Measurements from ENCODE around the gene EIF4H. TPM values are rescaled to one million over a fixed set of nuclear protein-coding genes. Genes with fewer than 3 reads are reported as not detected.

EIF4H gene
- total and polyA plus RNA-seq, 2 of the 8 experiments (the other 6 are each of a cell fraction or from before 2014, with no cell fraction given) = 323 to 382 TPM

DNA sequence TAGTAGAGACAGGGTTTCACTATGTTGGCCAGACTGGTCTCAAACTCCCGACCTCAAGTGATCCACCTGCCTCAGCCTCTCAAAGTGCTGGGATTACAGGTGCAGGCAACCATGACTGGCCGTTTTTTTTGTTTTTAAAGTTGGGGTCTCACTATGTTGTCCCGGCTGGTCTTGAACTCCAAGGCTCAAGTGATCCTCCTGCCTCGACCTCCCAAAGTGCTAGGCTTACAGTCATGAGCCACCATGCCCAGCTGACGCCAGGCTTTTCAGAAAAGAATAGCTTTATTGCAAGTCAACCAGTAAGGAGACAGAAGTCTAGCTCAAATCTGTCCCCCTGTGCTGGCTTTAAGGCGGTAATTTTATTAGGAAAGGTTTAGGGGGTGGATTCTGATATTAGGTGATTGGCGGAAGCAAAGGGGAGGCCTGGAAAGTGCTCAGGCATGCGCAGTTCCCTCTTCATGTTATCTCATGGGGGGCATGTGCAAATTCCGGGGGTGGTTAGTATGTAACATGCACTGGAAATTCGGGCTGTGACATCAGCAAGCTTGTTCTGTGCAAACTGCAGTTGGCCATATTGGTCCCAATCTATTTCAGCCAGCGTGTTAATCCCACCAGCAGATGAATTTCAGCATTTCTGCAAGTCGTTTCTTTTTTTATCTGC lies 47.8 kb upstream of the EIF4H start (continued):
- TF ChIP-seq, protein P1, sequence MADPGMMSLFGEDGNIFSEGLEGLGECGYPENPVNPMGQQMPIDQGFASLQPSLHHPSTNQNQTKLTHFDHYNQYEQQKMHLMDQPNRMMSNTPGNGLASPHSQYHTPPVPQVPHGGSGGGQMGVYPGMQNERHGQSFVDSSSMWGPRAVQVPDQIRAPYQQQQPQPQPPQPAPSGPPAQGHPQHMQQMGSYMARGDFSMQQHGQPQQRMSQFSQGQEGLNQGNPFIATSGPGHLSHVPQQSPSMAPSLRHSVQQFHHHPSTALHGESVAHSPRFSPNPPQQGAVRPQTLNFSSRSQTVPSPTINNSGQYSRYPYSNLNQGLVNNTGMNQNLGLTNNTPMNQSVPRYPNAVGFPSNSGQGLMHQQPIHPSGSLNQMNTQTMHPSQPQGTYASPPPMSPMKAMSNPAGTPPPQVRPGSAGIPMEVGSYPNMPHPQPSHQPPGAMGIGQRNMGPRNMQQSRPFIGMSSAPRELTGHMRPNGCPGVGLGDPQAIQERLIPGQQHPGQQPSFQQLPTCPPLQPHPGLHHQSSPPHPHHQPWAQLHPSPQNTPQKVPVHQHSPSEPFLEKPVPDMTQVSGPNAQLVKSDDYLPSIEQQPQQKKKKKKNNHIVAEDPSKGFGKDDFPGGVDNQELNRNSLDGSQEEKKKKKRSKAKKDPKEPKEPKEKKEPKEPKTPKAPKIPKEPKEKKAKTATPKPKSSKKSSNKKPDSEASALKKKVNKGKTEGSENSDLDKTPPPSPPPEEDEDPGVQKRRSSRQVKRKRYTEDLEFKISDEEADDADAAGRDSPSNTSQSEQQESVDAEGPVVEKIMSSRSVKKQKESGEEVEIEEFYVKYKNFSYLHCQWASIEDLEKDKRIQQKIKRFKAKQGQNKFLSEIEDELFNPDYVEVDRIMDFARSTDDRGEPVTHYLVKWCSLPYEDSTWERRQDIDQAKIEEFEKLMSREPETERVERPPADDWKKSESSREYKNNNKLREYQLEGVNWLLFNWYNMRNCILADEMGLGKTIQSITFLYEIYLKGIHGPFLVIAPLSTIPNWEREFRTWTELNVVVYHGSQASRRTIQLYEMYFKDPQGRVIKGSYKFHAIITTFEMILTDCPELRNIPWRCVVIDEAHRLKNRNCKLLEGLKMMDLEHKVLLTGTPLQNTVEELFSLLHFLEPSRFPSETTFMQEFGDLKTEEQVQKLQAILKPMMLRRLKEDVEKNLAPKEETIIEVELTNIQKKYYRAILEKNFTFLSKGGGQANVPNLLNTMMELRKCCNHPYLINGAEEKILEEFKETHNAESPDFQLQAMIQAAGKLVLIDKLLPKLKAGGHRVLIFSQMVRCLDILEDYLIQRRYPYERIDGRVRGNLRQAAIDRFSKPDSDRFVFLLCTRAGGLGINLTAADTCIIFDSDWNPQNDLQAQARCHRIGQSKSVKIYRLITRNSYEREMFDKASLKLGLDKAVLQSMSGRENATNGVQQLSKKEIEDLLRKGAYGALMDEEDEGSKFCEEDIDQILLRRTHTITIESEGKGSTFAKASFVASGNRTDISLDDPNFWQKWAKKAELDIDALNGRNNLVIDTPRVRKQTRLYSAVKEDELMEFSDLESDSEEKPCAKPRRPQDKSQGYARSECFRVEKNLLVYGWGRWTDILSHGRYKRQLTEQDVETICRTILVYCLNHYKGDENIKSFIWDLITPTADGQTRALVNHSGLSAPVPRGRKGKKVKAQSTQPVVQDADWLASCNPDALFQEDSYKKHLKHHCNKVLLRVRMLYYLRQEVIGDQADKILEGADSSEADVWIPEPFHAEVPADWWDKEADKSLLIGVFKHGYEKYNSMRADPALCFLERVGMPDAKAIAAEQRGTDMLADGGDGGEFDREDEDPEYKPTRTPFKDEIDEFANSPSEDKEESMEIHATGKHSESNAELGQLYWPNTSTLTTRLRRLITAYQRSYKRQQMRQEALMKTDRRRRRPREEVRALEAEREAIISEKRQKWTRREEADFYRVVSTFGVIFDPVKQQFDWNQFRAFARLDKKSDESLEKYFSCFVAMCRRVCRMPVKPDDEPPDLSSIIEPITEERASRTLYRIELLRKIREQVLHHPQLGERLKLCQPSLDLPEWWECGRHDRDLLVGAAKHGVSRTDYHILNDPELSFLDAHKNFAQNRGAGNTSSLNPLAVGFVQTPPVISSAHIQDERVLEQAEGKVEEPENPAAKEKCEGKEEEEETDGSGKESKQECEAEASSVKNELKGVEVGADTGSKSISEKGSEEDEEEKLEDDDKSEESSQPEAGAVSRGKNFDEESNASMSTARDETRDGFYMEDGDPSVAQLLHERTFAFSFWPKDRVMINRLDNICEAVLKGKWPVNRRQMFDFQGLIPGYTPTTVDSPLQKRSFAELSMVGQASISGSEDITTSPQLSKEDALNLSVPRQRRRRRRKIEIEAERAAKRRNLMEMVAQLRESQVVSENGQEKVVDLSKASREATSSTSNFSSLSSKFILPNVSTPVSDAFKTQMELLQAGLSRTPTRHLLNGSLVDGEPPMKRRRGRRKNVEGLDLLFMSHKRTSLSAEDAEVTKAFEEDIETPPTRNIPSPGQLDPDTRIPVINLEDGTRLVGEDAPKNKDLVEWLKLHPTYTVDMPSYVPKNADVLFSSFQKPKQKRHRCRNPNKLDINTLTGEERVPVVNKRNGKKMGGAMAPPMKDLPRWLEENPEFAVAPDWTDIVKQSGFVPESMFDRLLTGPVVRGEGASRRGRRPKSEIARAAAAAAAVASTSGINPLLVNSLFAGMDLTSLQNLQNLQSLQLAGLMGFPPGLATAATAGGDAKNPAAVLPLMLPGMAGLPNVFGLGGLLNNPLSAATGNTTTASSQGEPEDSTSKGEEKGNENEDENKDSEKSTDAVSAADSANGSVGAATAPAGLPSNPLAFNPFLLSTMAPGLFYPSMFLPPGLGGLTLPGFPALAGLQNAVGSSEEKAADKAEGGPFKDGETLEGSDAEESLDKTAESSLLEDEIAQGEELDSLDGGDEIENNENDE (IDR thresholded peaks at IDR 0.05; ENCODE audit: insufficient replicate concordance, low read length) = no peak
- no peak for TF ChIP-seq KDM4A (IDR thresholded peaks at IDR 0.05; ENCODE audit: low read depth, low read length, severe bottlenecking)
- no peak for TF ChIP-seq BCL11A (IDR thresholded peaks at IDR 0.05; ENCODE audit: low read depth in 2 of 2, low read length in 2 of 2)
- no peak for TF ChIP-seq PHF8 (conservative IDR thresholded peaks at IDR 0.05; ENCODE audit: low read depth, low read length)
- no peak for TF ChIP-seq POLR2AphosphoS5 (IDR thresholded peaks at IDR 0.05; ENCODE audit: low read depth, low read length)
- TF ChIP-seq CBX8 (IDR thresholded peaks at IDR 0.05; ENCODE audit: borderline replicate concordance, low read depth, low read length) = no peak
- no peak for TF ChIP-seq CHD2 (IDR thresholded peaks at IDR 0.05; ENCODE audit: low read length)

Measured in H1 (cell line).